GM12801 (cell line): ENCODE results near the gene GMCL1.

Experiments
- TF ChIP-seq, protein P1 (sequence below): IDR thresholded peaks from one replicate; pipeline ENCODE4 v1.5.1; 2011; ENCODE audit warnings: control low read depth; ENCODE audit not compliant: insufficient read length; ENCODE audit errors: extremely low read depth

The GMCL1 gene

DNA sequence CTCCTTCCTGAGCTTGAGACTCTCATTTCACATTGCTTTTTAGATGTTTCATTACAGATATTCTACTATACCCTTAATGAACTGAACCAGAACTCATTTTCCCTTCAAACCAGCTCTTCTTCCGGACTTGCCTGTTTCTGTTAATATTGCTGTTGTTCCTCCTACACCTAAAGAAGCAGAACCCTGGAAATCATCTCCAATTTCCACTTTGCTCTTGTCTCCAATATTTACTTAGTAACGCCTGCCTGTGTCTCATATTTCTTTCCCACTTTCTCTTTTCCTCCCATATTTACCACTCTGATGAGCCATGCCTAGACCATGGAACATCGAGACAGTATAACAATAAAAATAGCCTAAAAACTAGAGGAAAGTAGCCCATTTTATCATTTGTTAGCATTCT is 17.9 kb upstream of the GMCL1 start:
- TF ChIP-seq, protein P1, sequence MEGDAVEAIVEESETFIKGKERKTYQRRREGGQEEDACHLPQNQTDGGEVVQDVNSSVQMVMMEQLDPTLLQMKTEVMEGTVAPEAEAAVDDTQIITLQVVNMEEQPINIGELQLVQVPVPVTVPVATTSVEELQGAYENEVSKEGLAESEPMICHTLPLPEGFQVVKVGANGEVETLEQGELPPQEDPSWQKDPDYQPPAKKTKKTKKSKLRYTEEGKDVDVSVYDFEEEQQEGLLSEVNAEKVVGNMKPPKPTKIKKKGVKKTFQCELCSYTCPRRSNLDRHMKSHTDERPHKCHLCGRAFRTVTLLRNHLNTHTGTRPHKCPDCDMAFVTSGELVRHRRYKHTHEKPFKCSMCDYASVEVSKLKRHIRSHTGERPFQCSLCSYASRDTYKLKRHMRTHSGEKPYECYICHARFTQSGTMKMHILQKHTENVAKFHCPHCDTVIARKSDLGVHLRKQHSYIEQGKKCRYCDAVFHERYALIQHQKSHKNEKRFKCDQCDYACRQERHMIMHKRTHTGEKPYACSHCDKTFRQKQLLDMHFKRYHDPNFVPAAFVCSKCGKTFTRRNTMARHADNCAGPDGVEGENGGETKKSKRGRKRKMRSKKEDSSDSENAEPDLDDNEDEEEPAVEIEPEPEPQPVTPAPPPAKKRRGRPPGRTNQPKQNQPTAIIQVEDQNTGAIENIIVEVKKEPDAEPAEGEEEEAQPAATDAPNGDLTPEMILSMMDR: no peak

GRCh38 chr2:69815717-69816116 is 13.7 kb upstream of the GMCL1 start:
- TF ChIP-seq, protein P1: no peak

DNA sequence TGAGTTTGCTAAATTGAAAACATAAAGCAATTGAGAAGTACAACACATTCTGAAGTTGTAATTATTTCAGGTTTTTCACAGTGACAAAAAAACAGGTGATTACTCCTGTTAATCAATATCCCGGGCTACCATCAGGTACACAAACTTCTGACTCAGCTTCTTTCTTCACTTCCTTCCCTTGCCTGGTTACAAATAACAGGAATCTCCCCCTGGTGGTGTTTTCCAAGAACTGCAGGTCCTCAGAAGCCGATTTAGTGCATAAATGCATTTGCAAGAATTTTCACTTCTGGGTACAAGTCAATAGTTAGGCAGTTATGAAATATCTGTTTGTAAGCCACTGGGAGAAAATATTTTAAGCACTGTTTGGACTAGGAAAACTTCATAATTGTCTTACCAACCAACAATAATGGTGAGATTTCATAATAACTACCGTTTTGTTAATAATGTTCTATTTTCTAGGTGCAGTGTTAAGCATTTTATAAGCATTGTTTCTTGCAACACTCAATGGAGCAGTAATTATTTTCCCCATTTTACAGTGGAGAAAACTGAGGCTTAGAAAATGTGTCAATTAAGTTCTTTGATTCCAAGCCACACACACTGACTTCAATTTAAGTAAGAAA is 12.4 kb upstream of the GMCL1 start:
- TF ChIP-seq, protein P1: no peak

DNA sequence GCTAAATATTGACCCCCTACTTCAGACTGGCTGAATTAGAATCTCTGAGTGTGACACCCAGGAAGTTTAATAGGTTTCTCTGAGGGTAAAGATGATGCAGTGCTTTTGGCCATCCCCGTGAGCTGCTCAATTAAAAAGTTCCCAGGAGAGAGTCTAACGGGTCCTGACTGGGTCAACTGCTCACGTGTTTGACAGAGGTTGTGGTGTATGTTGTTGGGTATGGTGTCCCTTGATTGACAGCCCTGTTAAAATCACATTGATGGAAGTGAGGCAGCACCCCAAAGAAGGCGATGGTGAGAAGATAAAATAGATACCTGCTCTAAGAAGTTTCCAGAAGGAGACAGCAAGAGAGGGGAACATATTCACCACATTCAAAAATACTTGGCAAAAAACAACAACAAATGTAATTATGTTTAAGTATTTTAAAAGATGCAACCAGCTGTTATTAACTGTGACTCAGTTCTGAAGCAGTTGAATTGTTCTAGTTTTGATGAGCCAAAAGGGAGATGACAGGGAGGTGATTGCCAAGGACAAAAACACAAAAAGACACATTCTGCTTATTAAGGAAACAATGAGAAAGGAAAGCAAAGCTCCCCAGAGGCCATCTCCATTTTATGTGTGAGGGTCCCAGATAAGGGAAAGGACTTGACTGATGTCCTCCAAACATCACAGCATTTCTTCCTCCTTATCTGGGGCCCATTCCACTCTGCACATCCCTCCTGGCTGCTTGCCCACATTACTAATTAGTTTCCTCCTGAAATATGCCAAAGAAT is 11.5 kb upstream of the GMCL1 start:
- TF ChIP-seq, protein P1: no peak

DNA sequence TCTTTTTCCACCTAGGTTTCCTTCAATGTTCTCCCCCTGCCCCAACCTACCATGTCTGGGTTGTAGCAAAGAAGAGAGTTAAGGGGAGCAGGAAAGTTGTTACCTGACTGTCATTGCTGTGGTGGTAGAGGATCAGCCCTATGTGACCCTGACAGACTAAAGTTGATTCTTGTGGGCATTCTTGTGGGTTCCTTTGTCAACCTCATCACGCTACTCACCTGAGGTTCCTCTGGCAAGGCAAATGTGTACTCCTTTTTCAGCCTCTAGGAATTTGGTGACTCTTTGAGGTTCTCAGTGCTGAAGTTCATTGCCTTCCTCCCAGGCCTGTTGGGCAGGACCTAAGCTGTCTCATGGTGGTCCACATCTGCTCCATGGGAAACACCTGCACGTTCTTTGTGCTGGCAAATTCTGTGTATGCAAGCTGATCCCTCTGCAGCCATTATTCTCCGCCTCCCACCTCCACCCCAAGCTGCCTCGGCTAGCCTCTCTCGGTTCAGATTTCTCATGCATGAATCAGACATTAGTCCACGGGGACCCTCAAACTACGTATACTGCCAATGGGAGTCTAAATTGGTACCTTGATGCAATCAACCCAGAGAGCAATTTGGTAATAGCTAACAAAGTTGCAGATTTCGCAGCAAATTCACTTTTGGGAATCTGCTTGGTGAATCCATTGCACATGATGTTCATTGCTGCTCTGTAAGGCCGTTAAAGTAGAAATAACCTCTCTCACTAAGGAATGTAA is 1.5 kb upstream of the GMCL1 start:
- TF ChIP-seq, protein P1: no peak

DNA sequence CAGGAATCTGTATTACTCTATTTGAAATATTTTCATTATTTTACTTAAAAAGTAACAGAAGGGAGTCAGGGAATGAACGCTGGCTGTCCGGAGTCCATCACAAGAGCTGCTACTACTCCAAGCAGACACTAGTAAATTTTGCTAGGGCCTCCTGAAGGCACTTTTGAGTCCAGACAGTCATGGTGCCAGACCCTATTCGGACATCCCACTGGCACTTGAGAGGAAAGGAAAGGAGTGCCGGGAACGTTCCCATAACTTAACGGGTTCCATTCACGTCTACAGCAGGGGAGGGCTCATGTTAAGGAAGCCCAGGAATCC is 563 bp upstream of the GMCL1 start:
- TF ChIP-seq, protein P1: no peak

GRCh38 chr2:69830045-69830905 is 815 bp downstream of the GMCL1 start:
- TF ChIP-seq, protein P1: no peak
